OCI-LY7 (cell line): ENCODE data around the gene CPNE7.

Experiments
- EZH2phosphoT487 ChIP-seq: fragments of 200-600 bp; sonication (generic); IDR thresholded peaks from 2 replicates; pipeline ENCODE4 v1.6.1; 2018; ENCODE audit warnings: low read depth, borderline replicate concordance, mild to moderate bottlenecking, mixed run types, antibody characterized with exemption, low read length, moderate library complexity, mixed read lengths
- TF ChIP-seq, protein P1 (sequence below): fragments of 200-600 bp; sonication (generic); conservative IDR thresholded peaks from 2 replicates; pipeline ENCODE4 v1.5.1; 2014; ENCODE audit warnings: mild to moderate bottlenecking, antibody characterized with exemption, low read length, moderate library complexity, mixed read lengths

- TF ChIP-seq, protein P1, sequence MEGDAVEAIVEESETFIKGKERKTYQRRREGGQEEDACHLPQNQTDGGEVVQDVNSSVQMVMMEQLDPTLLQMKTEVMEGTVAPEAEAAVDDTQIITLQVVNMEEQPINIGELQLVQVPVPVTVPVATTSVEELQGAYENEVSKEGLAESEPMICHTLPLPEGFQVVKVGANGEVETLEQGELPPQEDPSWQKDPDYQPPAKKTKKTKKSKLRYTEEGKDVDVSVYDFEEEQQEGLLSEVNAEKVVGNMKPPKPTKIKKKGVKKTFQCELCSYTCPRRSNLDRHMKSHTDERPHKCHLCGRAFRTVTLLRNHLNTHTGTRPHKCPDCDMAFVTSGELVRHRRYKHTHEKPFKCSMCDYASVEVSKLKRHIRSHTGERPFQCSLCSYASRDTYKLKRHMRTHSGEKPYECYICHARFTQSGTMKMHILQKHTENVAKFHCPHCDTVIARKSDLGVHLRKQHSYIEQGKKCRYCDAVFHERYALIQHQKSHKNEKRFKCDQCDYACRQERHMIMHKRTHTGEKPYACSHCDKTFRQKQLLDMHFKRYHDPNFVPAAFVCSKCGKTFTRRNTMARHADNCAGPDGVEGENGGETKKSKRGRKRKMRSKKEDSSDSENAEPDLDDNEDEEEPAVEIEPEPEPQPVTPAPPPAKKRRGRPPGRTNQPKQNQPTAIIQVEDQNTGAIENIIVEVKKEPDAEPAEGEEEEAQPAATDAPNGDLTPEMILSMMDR, result no peak
- no peak for TF ChIP-seq EZH2phosphoT487
These were observed 39.6 kb downstream of the CPNE7 start for GRCh38 chr16:89615176-89615575.
